Lower lobe of right lung (tissue), 2 donors: ENCODE results near the gene IMMP2L. TPM values are rescaled to one million over a fixed set of nuclear protein-coding genes. Genes with fewer than 3 reads are reported as not detected.

Experiments used
- ATAC-seq, 2 donors: fragments of 200-7000 bp; cut with Tn5 transposase; one replicate each; pipeline ENCODE4 v1.9.1; 2020 to 2022; ENCODE audit warnings: mild to moderate bottlenecking in 2 of 2, moderate library complexity in 2 of 2
- DNase-seq: peaks from one replicate; pipeline ENCODE4 v3.0.0-alpha.2; 2020
- H3K27ac ChIP-seq: fragments of 200-600 bp; one replicate; pipeline ENCODE4 v1.8.0; 2022
- H3K27me3 ChIP-seq: fragments of 200-600 bp; one replicate; pipeline ENCODE4 v1.8.0; 2022; ENCODE audit warnings: low read depth
- H3K36me3 ChIP-seq: fragments of 200-600 bp; one replicate; pipeline ENCODE4 v1.8.0; 2022; ENCODE audit warnings: mild to moderate bottlenecking
- H3K4me1 ChIP-seq: fragments of 200-600 bp; one replicate; pipeline ENCODE4 v1.8.0; 2022
- H3K4me3 ChIP-seq: fragments of 200-600 bp; one replicate; pipeline ENCODE4 v1.8.0; 2022; ENCODE audit warnings: mild to moderate bottlenecking
- H3K9me3 ChIP-seq: fragments of 200-600 bp; one replicate; pipeline ENCODE4 v1.8.0; 2022
- intact Hi-C: fragments of 100-400 bp; cut with DNase I; formaldehyde crosslinking; loops from one replicate; pipeline ENCODE4 v1.11.0; 2022
- total RNA-seq: library from RNA; stranded (reverse); fragmentation: NEBNext Ultra II Directional; extraction: Animal tissue kit (Norgen Biotek cat#: 25700); gene quantifications from one replicate; pipeline ENCODE4 v1.2.1, GENCODE V29; 2021
- TF ChIP-seq, protein P1 (sequence below): fragments of 200-600 bp; IDR thresholded peaks from one replicate; pipeline ENCODE4 v1.8.0; 2022; ENCODE audit warnings: antibody characterized with exemption, mild to moderate bottlenecking
- donor health status: DM: no; HTN: yes; CAD: no; lungs with severe emphysema.

IMMP2L gene
- total RNA-seq, 1 donor from 2014 or later: 14.7 TPM

GRCh38 chr7:111202321-111202720 lies 360.0 kb downstream of the IMMP2L start:
- Histone ChIP-seq H3K27me3 (no peaks in the 10 kb centered on the region), H3K4me3 (no peak overlapping the region), H3K27ac (no peak overlapping the region), H3K36me3 (no peaks in the 10 kb centered on the region), H3K9me3 (peaks cover 4% of the 10 kb centered on the region), H3K4me1 (no peaks in the 10 kb centered on the region)
- no peak for ATAC-seq
- DNase-seq: no peak
- intact Hi-C loops: no loop called here
- TF ChIP-seq, protein P1, sequence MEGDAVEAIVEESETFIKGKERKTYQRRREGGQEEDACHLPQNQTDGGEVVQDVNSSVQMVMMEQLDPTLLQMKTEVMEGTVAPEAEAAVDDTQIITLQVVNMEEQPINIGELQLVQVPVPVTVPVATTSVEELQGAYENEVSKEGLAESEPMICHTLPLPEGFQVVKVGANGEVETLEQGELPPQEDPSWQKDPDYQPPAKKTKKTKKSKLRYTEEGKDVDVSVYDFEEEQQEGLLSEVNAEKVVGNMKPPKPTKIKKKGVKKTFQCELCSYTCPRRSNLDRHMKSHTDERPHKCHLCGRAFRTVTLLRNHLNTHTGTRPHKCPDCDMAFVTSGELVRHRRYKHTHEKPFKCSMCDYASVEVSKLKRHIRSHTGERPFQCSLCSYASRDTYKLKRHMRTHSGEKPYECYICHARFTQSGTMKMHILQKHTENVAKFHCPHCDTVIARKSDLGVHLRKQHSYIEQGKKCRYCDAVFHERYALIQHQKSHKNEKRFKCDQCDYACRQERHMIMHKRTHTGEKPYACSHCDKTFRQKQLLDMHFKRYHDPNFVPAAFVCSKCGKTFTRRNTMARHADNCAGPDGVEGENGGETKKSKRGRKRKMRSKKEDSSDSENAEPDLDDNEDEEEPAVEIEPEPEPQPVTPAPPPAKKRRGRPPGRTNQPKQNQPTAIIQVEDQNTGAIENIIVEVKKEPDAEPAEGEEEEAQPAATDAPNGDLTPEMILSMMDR: no peak

DNA sequence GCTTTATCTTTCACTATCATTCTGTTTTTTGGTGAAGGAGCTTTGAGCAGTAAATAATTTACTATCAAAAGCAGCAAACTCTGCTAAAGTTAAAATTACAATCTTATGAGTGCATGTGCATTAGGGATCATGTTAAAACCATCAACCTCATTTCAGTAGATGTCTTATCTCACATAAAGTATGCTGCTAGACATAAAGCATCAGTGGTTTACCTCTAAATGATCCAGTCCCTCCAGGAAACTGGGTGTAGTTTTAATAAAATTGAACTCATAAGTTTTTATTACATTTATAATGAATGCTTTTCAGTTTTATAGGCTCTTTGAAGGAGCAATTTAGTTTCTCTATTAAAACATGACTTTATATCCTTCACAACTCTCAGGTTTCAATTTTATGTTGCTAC lies 362.6 kb downstream of the IMMP2L start:
- Histone ChIP-seq H3K4me3 (no peak overlapping the region), H3K9me3 (peaks cover 4% of the 10 kb centered on the region), H3K4me1 (no peaks in the 10 kb centered on the region), H3K27me3 (no peaks in the 10 kb centered on the region), H3K36me3 (no peaks in the 10 kb centered on the region), H3K27ac (no peak overlapping the region)
- no peak for ATAC-seq
- intact Hi-C loops: no loop called here
- TF ChIP-seq, protein P1: no peak
- DNase-seq: no peak

DNA sequence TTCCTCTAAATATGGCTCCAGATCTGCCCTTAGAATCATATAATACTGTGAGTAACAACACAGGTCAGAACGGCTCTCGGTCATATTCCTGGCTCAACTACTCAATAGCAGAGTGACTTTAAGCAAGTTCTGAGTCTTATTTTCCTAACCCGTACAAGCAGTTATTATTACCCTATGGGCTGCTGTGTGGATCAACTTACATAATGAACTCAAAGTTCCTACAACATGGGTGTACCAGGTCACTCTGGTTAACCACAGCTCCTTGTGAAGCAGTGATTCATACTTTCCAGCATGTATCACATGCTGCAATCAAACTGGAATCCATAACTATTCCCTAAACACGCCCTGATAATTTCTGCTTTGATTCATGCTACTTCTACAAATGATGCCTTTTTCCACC lies 364.0 kb downstream of the IMMP2L start:
- H3K4me1 ChIP-seq: no peaks in the 10 kb centered on the region
- DNase-seq (no peak), ATAC-seq (peak; percentile 19 to 55)
- peaks cover 4% of the 10 kb centered on the region for H3K9me3 ChIP-seq
- H3K27me3 ChIP-seq: no peaks in the 10 kb centered on the region
- no peak overlapping the region for H3K27ac ChIP-seq
- intact Hi-C loops: no loop called here
- H3K36me3 ChIP-seq: no peaks in the 10 kb centered on the region
- TF ChIP-seq, protein P1: no peak
- no peak overlapping the region for H3K4me3 ChIP-seq

DNA sequence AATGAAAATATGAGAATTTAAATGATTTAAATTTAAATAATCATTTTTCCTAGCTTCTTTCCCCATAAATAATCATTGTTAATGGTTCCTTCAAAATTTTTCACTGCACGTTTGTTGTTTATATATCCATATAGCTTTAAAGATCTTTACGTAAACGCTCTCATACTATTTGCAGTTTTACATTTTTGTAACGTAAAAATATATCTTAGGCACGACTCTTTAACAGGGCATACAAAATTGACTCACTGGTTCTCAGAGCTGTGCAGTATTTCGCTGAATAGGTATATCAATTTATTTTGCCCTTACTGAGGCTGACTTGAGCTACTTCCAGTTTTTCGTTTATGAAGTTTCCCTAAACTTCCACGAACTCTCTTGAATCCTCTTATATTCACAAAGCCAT lies 365.6 kb downstream of the IMMP2L start:
- Histone ChIP-seq H3K36me3 (no peaks in the 10 kb centered on the region), H3K27me3 (no peaks in the 10 kb centered on the region), H3K4me1 (no peaks in the 10 kb centered on the region), H3K4me3 (no peak overlapping the region), H3K9me3 (peaks cover 2% of the 10 kb centered on the region), H3K27ac (no peak overlapping the region)
- DNase-seq (no peak), ATAC-seq (no peak)
- intact Hi-C loops: no loop called here
- TF ChIP-seq, protein P1: no peak

GRCh38 chr7:111192614-111193413 lies 369.5 kb downstream of the IMMP2L start:
- H3K4me3 ChIP-seq: no peak overlapping the region
- no peak for DNase-seq
- H3K27me3 ChIP-seq: no peaks in the 10 kb centered on the region
- no peaks in the 10 kb centered on the region for H3K4me1 ChIP-seq
- no peaks in the 10 kb centered on the region for H3K9me3 ChIP-seq
- intact Hi-C loops: no loop called here
- no peak for ATAC-seq
- no peak overlapping the region for H3K27ac ChIP-seq
- H3K36me3 ChIP-seq: no peaks in the 10 kb centered on the region
- TF ChIP-seq, protein P1: no peak
